HepG2 (cell line): Measurements from ENCODE around the gene HNRNPA1L2. TPM values are rescaled to one million over a fixed set of nuclear protein-coding genes. Genes with fewer than 3 reads are reported as not detected.

ENCODE experiments used
- ATRX ChIP-seq: sonication (generic); formaldehyde crosslinking; IDR thresholded peaks from 2 replicates; pipeline ENCODE4 v1.4.0; 2020; ENCODE audit warnings: missing genetic modification reagents, borderline replicate concordance
- KAT2B ChIP-seq: fragments of 150-350 bp; IDR thresholded peaks from 2 replicates; pipeline ENCODE4 v1.6.1; 2014; ENCODE audit warnings: low read depth, low read length, borderline replicate concordance
- MAZ ChIP-seq, 2 experiments: sonication (generic) in 1 of 2; formaldehyde crosslinking in 1 of 2; IDR thresholded peaks; 2 replicates each; pipeline versions ENCODE4 v1.5.0 to v1.6.1; 2012 to 2020; ENCODE audit warnings: low read depth in 2 of 2, mild to moderate bottlenecking in 2 of 2, borderline replicate concordance in 1 of 2, improper control_type of control experiment in 1 of 2, low read length in 1 of 2, missing genetic modification reagents in 1 of 2, moderate library complexity in 1 of 2
- PAXIP1 ChIP-seq: sonication (generic); formaldehyde crosslinking; conservative IDR thresholded peaks from 2 replicates; pipeline ENCODE4 v1.4.0; 2020; ENCODE audit warnings: mild to moderate bottlenecking, missing genetic modification reagents, moderate library complexity
- RERE ChIP-seq: IDR thresholded peaks from 2 replicates; pipeline ENCODE4 v1.6.1; 2016; ENCODE audit warnings: low read depth, missing genetic modification reagents, missing compliant biosample characterization
- STAT6 ChIP-seq: sonication (generic); formaldehyde crosslinking; IDR thresholded peaks from 2 replicates; pipeline ENCODE4 v1.4.0; 2020; ENCODE audit warnings: missing genetic modification reagents, mild to moderate bottlenecking, borderline replicate concordance
- THAP7 ChIP-seq: sonication (generic); formaldehyde crosslinking; IDR thresholded peaks from 2 replicates; pipeline ENCODE4 v1.8.1; 2023; ENCODE audit warnings: mild to moderate bottlenecking, missing genetic modification reagents
- ZBTB14 ChIP-seq: sonication (generic); formaldehyde crosslinking; IDR thresholded peaks from 2 replicates; pipeline ENCODE4 v1.4.0; 2020; ENCODE audit warnings: missing genetic modification reagents
- ZFY ChIP-seq: sonication (generic); formaldehyde crosslinking; IDR thresholded peaks from 2 replicates; pipeline ENCODE4 v1.4.0; 2020; ENCODE audit warnings: missing genetic modification reagents
- polyA plus RNA-seq, 8 experiments: library from polyadenylated mRNA; depleted of rRNA in 3 of 8; stranded (reverse) in 7 of 8; unstranded in 1 of 8; fragments of >200 nt; fragmentation: Illumina TruSeq in 4 of 8; extraction: Trizol in 4 of 8; gene quantifications; 2 replicates each; pipeline versions ENCODE4 v1.2.1 to v1.2.3, GENCODE V29; 2011 to 2016; ENCODE audit warnings: low read depth in 4 of 8, missing spikeins in 1 of 8, mixed read lengths in 1 of 8; ENCODE audit not compliant: insufficient read depth in 1 of 8
- total RNA-seq, 5 experiments: library from RNA; depleted of rRNA; stranded (reverse); fragments of >200 nt; fragmentation: Illumina TruSeq; extraction: Trizol; gene quantifications; 2 replicates each; pipeline ENCODE4 v1.2.3, GENCODE V29; 2016; ENCODE audit warnings: low read depth in 1 of 5

HNRNPA1L2 gene
- total and polyA plus RNA-seq, 2 of the 13 experiments (the other 11 are each of a cell fraction or from before 2014, with no cell fraction given): 3.6 to 7.1 TPM

GRCh38 chr13:52652196-52652979 is 10.2 kb downstream of the HNRNPA1L2 start, which contains the start of gene SUGT1 (continued):
- TF ChIP-seq PAXIP1 (CRISPR knock-in tag): 0 out of 2 replicates have a peak, but pooled peaks have one; percentile 26
- TF ChIP-seq RERE (CRISPR knock-in tag): peak; percentile 49; the same call in 1 of the 2 replicates
- TF ChIP-seq THAP7 (CRISPR knock-in tag): peak; percentile 97; the same call in 1 of the 2 replicates
- no peak for TF ChIP-seq ZBTB14 (CRISPR knock-in tag)
- no peak for TF ChIP-seq ATRX (CRISPR knock-in tag)
- no peak for TF ChIP-seq STAT6 (CRISPR knock-in tag)
- no peak for TF ChIP-seq KAT2B
- TF ChIP-seq MAZ (IDR thresholded peaks at IDR 0.05; ENCODE audit: borderline replicate concordance, low read depth, low read length): peak; percentile 55
- peak; percentile 78 for TF ChIP-seq MAZ (CRISPR knock-in tag; IDR thresholded peaks at IDR 0.05; ENCODE audit: low read depth)
- peak; percentile 78 for TF ChIP-seq ZFY (CRISPR knock-in tag)
